ENCODE data around the gene MRGPRG. TPM values are rescaled to one million over a fixed set of nuclear protein-coding genes. Genes with fewer than 3 reads are reported as not detected.

The MRGPRG gene
- total and polyA plus RNA-seq, 2 of the 8 experiments (the other 6 are each of a cell fraction or from before 2014, with no cell fraction given), result not detected

DNA sequence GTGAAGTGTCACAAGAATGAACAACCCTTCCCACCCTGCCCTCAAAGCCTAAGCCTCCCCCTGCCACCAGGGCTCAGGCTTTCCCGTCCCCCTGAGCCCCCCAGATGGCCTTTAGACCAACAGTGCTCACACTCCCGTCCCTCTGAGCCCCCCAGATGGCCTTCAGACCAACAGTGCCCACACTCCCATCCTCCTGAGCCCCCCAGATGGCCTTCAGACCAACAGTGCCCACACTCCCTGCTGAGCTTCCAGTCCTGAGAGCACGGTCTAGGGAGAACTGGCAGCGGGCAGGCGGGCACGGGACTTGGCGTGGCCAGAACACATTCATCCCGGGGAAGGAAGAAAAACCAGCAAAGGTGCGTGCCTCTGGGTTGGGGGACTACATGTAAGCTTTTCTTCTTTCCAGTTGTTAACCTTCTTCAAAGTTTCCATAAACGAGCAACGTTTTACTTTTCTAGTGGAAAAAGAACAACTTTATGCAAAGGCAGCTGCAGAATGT is 2.5 kb downstream of the MRGPRG start:
- no peak overlapping the region for H3K23ac ChIP-seq (ENCODE audit: insufficient read length)
- no peak overlapping the region for H2AK5ac ChIP-seq (ENCODE audit: low read depth, low read length)
- peak overlapping the region; percentile 45 for H4K91ac ChIP-seq (replicated peaks; ENCODE audit: insufficient read length, low read length)
- H3K9me3 ChIP-seq (ENCODE audit: insufficient read depth in 2 of 2, low read depth in 1 of 2, low read length in 1 of 2), result no peaks in the 10 kb centered on the region
- H2AFZ ChIP-seq (ENCODE audit: low read length), result no peak overlapping the region
- CTCF ChIA-PET (ENCODE audit: partially characterized antibody), result interaction anchor here (0.9 to 5.7 kb wide), 19 partner anchors 8 to 219 kb away, joined by 3 to 99 read pairs (median 6); no protein-coding TSS in a partner anchor
- DNase-seq (ENCODE audit: low read depth in 1 of 2, low spot score in 2 of 2), result no peak
- no peak overlapping the region for H2BK120ac ChIP-seq (replicated peaks; ENCODE audit: low read depth, low read length)
- H2BK5ac ChIP-seq (ENCODE audit: low read depth, low read length), result no peak overlapping the region
- H2BK20ac ChIP-seq (ENCODE audit: low read length), result peak overlapping the region; percentile 66; the same call in 1 of the 2 replicates
- 73% methylated on average over 11 of the region's 11 CpGs; no CpG with 5 or more reads in 1 of the 2 experiments for WGBS, 2 experiments (ENCODE audit: extremely low coverage in 1 of 2, insufficient coverage in 1 of 2, insufficient read length in 1 of 2, insufficient replicate concordance in 2 of 2, low coverage in 1 of 2, low lambda C conversion rate in 2 of 2, missing lambda C conversion rate in 1 of 2)
- no peak overlapping the region for H4K5ac ChIP-seq (ENCODE audit: insufficient read length, low read depth, low read length)
- H3K79me2 ChIP-seq (ENCODE audit: control insufficient read depth in 1 of 2, insufficient read depth in 2 of 2, low read length in 2 of 2), result no peaks in the 10 kb centered on the region
- H3K9ac ChIP-seq (replicated peaks in 1 of 4; ENCODE audit: extremely low read depth in 1 of 4, low read depth in 3 of 4, low read length in 3 of 4), result no peak overlapping the region
- no peak overlapping the region for H2BK12ac ChIP-seq (ENCODE audit: low read depth, low read length)
- H3K23me2 ChIP-seq (ENCODE audit: low read depth, low read length), result peaks cover 2% of the 10 kb centered on the region; the same call in 1 of the 2 replicates
- H3K36me3 ChIP-seq (ENCODE audit: control insufficient read depth in 2 of 4, insufficient read depth in 4 of 4, low read length in 3 of 4), result no peaks in the 10 kb centered on the region
- no peak for FAIRE-seq
- no peak overlapping the region for H2BK15ac ChIP-seq (ENCODE audit: low read length)
- no peak overlapping the region for H3K56ac ChIP-seq (replicated peaks; ENCODE audit: insufficient read length, low read depth, low read length)
- peaks cover 0 to 12% (median 4%) of the 10 kb centered on the region in 4 experiments; a peak in 3 of 7 replicates for H3K4me1 ChIP-seq (replicated peaks in 1 of 4; ENCODE audit: control insufficient read depth in 3 of 4, insufficient read depth in 4 of 4, low read length in 3 of 4)
- no peak overlapping the region; the same call in 1 of the 2 replicates for H3K18ac ChIP-seq (ENCODE audit: extremely low read depth, low read length)
- H3K14ac ChIP-seq (ENCODE audit: insufficient read length), result no peak overlapping the region
- no peak overlapping the region for H4K8ac ChIP-seq (ENCODE audit: extremely low read depth, insufficient read depth, low read length)
- H3K27ac ChIP-seq (ENCODE audit: low read depth, low read length), result no peak overlapping the region
- no peaks in the 10 kb centered on the region for H4K20me1 ChIP-seq (replicated peaks in 1 of 2; ENCODE audit: control insufficient read depth in 1 of 2, insufficient read depth in 2 of 2, low read length in 2 of 2)
- no peak overlapping the region for H3K4me3 ChIP-seq (ENCODE audit: extremely low read depth in 1 of 4, insufficient read depth in 2 of 4, low read depth in 3 of 4, low read length in 4 of 4)
- H3K27me3 ChIP-seq (replicated peaks in 1 of 4; ENCODE audit: control insufficient read depth in 3 of 4, extremely low read depth in 1 of 4, insufficient read depth in 3 of 4, low read length in 3 of 4), result no peaks in the 10 kb centered on the region
- POLR2A ChIA-PET (ENCODE audit: partially characterized antibody), result interaction anchor here (0.6 to 1.8 kb wide), 4 partner anchors 12 to 165 kb away, joined by 3 to 4 read pairs (median 3); partner anchors contain the start of gene CARS1
- H3K79me1 ChIP-seq (ENCODE audit: low read depth, low read length), result no peaks in the 10 kb centered on the region
- H3K4me2 ChIP-seq (ENCODE audit: insufficient read depth in 1 of 2, low read depth in 2 of 2, low read length in 2 of 2), result no peak overlapping the region
- no peak overlapping the region for H3K4ac ChIP-seq (replicated peaks; ENCODE audit: insufficient read length, low read depth, low read length)
- TF ChIP-seq SP2 (IDR thresholded peaks at IDR 0.05; ENCODE audit: low read length) (no peak), CBX5 (IDR thresholded peaks at IDR 0.05; ENCODE audit: low read depth, low read length) (no peak), TAF1 (IDR thresholded peaks at IDR 0.05; ENCODE audit: low read depth, low read length) (no peak), SP4 (IDR thresholded peaks at IDR 0.05; ENCODE audit: low read length) (no peak), NRF1 (IDR thresholded peaks at IDR 0.05; ENCODE audit: low read depth, low read length) (no peak), TEAD4 (IDR thresholded peaks at IDR 0.05; ENCODE audit: low read depth, low read length) (no peak), CHD2 (IDR thresholded peaks at IDR 0.05; ENCODE audit: low read length) (no peak), KDM1A (IDR thresholded peaks at IDR 0.05; ENCODE audit: borderline replicate concordance, low read length) (no peak), CTBP2 (IDR thresholded peaks at IDR 0.05; ENCODE audit: borderline replicate concordance, insufficient read depth, insufficient read length, low read length) (no peak)
